ENCODE results near the gene CLMP.

- no peak for TF ChIP-seq CTCF (IDR thresholded peaks at IDR 0.05)
- no peak for TF ChIP-seq EZH2 (IDR thresholded peaks at IDR 0.05; ENCODE audit: borderline replicate concordance, insufficient read depth, low read depth, low read length, poor library complexity, severe bottlenecking)
These were observed 43.2 kb upstream of the CLMP start for GRCh38 chr11:123238297-123238696.

All from B cell (primary cell).